ENCODE measurements around the gene DYNLL1. TPM values are rescaled to one million over a fixed set of nuclear protein-coding genes. Genes with fewer than 3 reads are reported as not detected.
"Not testable (repeated sequence)": the region's sequence is repeated elsewhere in the genome, so short reads cannot be mapped to it uniquely, and the experiment has no call there.

The DYNLL1 gene
- total RNA-seq, 1 donor from 2014 or later = 249 TPM

DNA sequence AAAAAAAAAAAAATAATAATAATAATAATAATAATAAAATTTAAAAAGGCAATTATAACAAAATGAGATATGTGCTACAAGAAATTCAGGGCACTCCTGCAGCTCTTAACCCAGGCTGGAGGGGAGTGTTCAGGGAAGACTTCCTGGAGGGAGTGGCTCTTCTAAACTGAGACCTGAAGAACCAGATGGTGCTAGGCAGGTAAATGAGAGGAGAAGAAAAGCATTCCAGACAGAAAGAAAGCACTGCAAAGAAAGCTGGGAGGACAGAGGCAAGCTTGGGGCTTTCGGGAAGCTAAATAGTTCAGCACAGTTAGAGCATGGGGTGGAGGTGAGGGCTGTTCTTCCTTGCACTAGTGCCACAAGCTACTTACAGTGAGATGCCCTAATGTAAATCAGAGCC lies 16.5 kb upstream of the DYNLL1 start:
- H3K36me3 Mint-ChIP-seq = peaks cover 9% of the 10 kb centered on the region
- H3K4me3 Mint-ChIP-seq = no peak overlapping the region

DNA sequence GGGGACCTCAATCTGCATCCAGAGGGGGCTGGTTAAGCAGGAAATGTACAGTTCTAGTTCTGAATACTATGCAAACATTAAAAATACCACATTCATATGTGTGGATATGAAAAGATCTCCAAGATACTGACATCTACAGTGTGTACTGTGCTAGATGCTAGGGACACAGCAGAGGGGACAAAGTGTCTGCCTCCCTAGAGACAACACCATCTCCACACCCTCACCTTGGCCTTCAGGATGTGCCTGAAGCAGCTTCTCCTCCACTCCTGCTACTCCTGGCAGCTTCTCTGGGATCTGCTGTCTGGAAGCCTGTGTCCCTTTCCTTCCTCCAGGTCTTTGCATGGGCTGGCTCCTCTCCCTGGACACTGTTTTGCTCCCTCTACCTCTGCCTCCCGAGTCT lies 15.7 kb upstream of the DYNLL1 start:
- H3K4me1 Mint-ChIP-seq = peaks cover 9% of the 10 kb centered on the region
- no peak overlapping the region for H3K4me3 Mint-ChIP-seq
- H3K27ac Mint-ChIP-seq = peak overlapping the region; percentile 7
- no peak for TF ChIP-seq CTCF (IDR thresholded peaks at IDR 0.05; ENCODE audit: unreplicated experiment)
- no peaks in the 10 kb centered on the region for H3K9me3 Mint-ChIP-seq
- DNase-seq (ENCODE audit: low spot score in 2 of 2, unreplicated experiment in 2 of 2) = no peak
- H3K27me3 Mint-ChIP-seq (ENCODE audit: low read depth) = no peaks in the 10 kb centered on the region
- peaks cover 9% of the 10 kb centered on the region for H3K36me3 Mint-ChIP-seq

More for the DNA sequence above, 16.5 kb upstream of the DYNLL1 start:
- TF ChIP-seq CTCF (IDR thresholded peaks at IDR 0.05; ENCODE audit: unreplicated experiment) = no peak
- H3K9me3 Mint-ChIP-seq = no peaks in the 10 kb centered on the region
- H3K4me1 Mint-ChIP-seq = peaks cover 15% of the 10 kb centered on the region
- no peak overlapping the region for H3K27ac Mint-ChIP-seq
- H3K27me3 Mint-ChIP-seq (ENCODE audit: low read depth) = no peaks in the 10 kb centered on the region
- no peak for DNase-seq (ENCODE audit: low spot score in 2 of 2, unreplicated experiment in 2 of 2)

- H3K4me3 Mint-ChIP-seq = no peak overlapping the region
- no peak for TF ChIP-seq CTCF (IDR thresholded peaks at IDR 0.05; ENCODE audit: unreplicated experiment)
- no peaks in the 10 kb centered on the region for H3K27me3 Mint-ChIP-seq (ENCODE audit: low read depth)
- H3K36me3 Mint-ChIP-seq = peaks cover 9% of the 10 kb centered on the region
- peaks cover 3% of the 10 kb centered on the region for H3K4me1 Mint-ChIP-seq
- no peak overlapping the region for H3K27ac Mint-ChIP-seq
- no peaks in the 10 kb centered on the region for H3K9me3 Mint-ChIP-seq
- no peak for DNase-seq (ENCODE audit: low spot score in 2 of 2, unreplicated experiment in 2 of 2)
These were observed 14.7 kb upstream of the DYNLL1 start for GRCh38 chr12:120481022-120481767.

GRCh38 chr12:120483621-120484020 lies 12.3 kb upstream of the DYNLL1 start:
- Mint-ChIP-seq H3K4me1 (peaks cover 9% of the 10 kb centered on the region), H3K4me3 (no peak overlapping the region), H3K27ac (no peak overlapping the region), H3K36me3 (peaks cover 9% of the 10 kb centered on the region), H3K9me3 (no peaks in the 10 kb centered on the region), H3K27me3 (ENCODE audit: low read depth) (no peaks in the 10 kb centered on the region)
- no peak for DNase-seq (ENCODE audit: low spot score in 2 of 2, unreplicated experiment in 2 of 2)
- no peak for TF ChIP-seq CTCF (IDR thresholded peaks at IDR 0.05; ENCODE audit: unreplicated experiment)

- Mint-ChIP-seq H3K27ac (no peak overlapping the region), H3K27me3 (ENCODE audit: low read depth) (no peaks in the 10 kb centered on the region), H3K36me3 (peaks cover 17% of the 10 kb centered on the region), H3K4me3 (no peak overlapping the region), H3K4me1 (peaks cover 13% of the 10 kb centered on the region), H3K9me3 (no peaks in the 10 kb centered on the region)
- TF ChIP-seq CTCF (IDR thresholded peaks at IDR 0.05; ENCODE audit: unreplicated experiment) = no peak
- no peak for DNase-seq (ENCODE audit: low spot score in 2 of 2, unreplicated experiment in 2 of 2)
These were observed 9.7 kb upstream of the DYNLL1 start for GRCh38 chr12:120485961-120486881.

- not testable (repeated sequence) for DNase-seq (ENCODE audit: low spot score in 2 of 2, unreplicated experiment in 2 of 2); H3K9me3 Mint-ChIP-seq; H3K4me3 Mint-ChIP-seq; H3K27me3 Mint-ChIP-seq (ENCODE audit: low read depth); H3K27ac Mint-ChIP-seq
- Mint-ChIP-seq H3K36me3 (peaks cover 11% of the 10 kb centered on the region), H3K4me1 (peaks cover 13% of the 10 kb centered on the region)
These were observed 8.4 kb upstream of the DYNLL1 start for GRCh38 chr12:120487552-120487951.
